Measurements from ENCODE around the gene RUNX2. TPM values are rescaled to one million over a fixed set of nuclear protein-coding genes. Genes with fewer than 3 reads are reported as not detected.

Gene RUNX2
- total RNA-seq, 1 experiment from 2014 or later = 9.3 TPM

GRCh38 chr6:45640081-45640491 is 312.0 kb downstream of the RUNX2 start:
- H3K9me3 Mint-ChIP-seq (ENCODE audit: unreplicated experiment) = no peaks in the 10 kb centered on the region
- intact Hi-C loops (cut with micrococcal nuclease) = no loop called here
- peaks cover 6% of the 10 kb centered on the region for H3K36me3 Mint-ChIP-seq (ENCODE audit: insufficient read depth, unreplicated experiment)
- BruUV-seq (replicated peaks) = no TSS peak
- no peak overlapping the region for H3K4me3 Mint-ChIP-seq (ENCODE audit: unreplicated experiment)
- H3K4me1 Mint-ChIP-seq (ENCODE audit: insufficient read depth, unreplicated experiment) = peaks cover 7% of the 10 kb centered on the region
- DNase-seq (ENCODE audit: unreplicated experiment) = no peak
- no peaks in the 10 kb centered on the region for H3K27me3 Mint-ChIP-seq (ENCODE audit: insufficient read depth, unreplicated experiment)
- CTCF ChIA-PET = no interaction called here
- H3K27ac Mint-ChIP-seq (ENCODE audit: low read depth, unreplicated experiment) = no peak overlapping the region
- POLR2A ChIA-PET = interaction anchor here (0.6 to 1.4 kb wide), 2 partner anchors 10 to 269 kb away, joined by 3 to 5 read pairs; no protein-coding TSS in a partner anchor
- no peak for TF ChIP-seq CTCF (IDR thresholded peaks at IDR 0.05; ENCODE audit: unreplicated experiment)

GRCh38 chr6:45640811-45641210 is 312.7 kb downstream of the RUNX2 start:
- intact Hi-C loops (cut with micrococcal nuclease) = no loop called here
- Mint-ChIP-seq H3K4me3 (ENCODE audit: unreplicated experiment) (no peak overlapping the region), H3K9me3 (ENCODE audit: unreplicated experiment) (no peaks in the 10 kb centered on the region), H3K27me3 (ENCODE audit: insufficient read depth, unreplicated experiment) (no peaks in the 10 kb centered on the region), H3K27ac (ENCODE audit: low read depth, unreplicated experiment) (no peak overlapping the region), H3K4me1 (ENCODE audit: insufficient read depth, unreplicated experiment) (peaks cover 7% of the 10 kb centered on the region), H3K36me3 (ENCODE audit: insufficient read depth, unreplicated experiment) (peaks cover 6% of the 10 kb centered on the region)
- no TSS peak for BruUV-seq (replicated peaks)
- POLR2A ChIA-PET = no interaction called here
- DNase-seq (ENCODE audit: unreplicated experiment) = no peak
- no peak for TF ChIP-seq CTCF (IDR thresholded peaks at IDR 0.05; ENCODE audit: unreplicated experiment)
- CTCF ChIA-PET = no interaction called here

GRCh38 chr6:45642331-45643125 is 314.4 kb downstream of the RUNX2 start:
- TF ChIP-seq CTCF (IDR thresholded peaks at IDR 0.05; ENCODE audit: unreplicated experiment) = no peak
- H3K4me1 Mint-ChIP-seq (ENCODE audit: insufficient read depth, unreplicated experiment) = peaks cover 7% of the 10 kb centered on the region
- H3K27ac Mint-ChIP-seq (ENCODE audit: low read depth, unreplicated experiment) = no peak overlapping the region
- CTCF ChIA-PET = no interaction called here
- peaks cover 6% of the 10 kb centered on the region for H3K36me3 Mint-ChIP-seq (ENCODE audit: insufficient read depth, unreplicated experiment)
- no TSS peak for BruUV-seq (replicated peaks)
- POLR2A ChIA-PET = no interaction called here
- no peak for DNase-seq (ENCODE audit: unreplicated experiment)
- intact Hi-C loops (cut with micrococcal nuclease) = no loop called here
- no peak overlapping the region for H3K4me3 Mint-ChIP-seq (ENCODE audit: unreplicated experiment)
- no peaks in the 10 kb centered on the region for H3K9me3 Mint-ChIP-seq (ENCODE audit: unreplicated experiment)
- H3K27me3 Mint-ChIP-seq (ENCODE audit: insufficient read depth, unreplicated experiment) = no peaks in the 10 kb centered on the region

- CTCF ChIA-PET = no interaction called here
Observed at GRCh38 chr6:45643126-45643525, 315.0 kb downstream of the RUNX2 start.

More at GRCh38 chr6:45643126-45643525, 315.0 kb downstream of the RUNX2 start:
- no peak for DNase-seq (ENCODE audit: unreplicated experiment)
- Mint-ChIP-seq H3K27me3 (ENCODE audit: insufficient read depth, unreplicated experiment) (no peaks in the 10 kb centered on the region), H3K4me1 (ENCODE audit: insufficient read depth, unreplicated experiment) (peaks cover 7% of the 10 kb centered on the region), H3K36me3 (ENCODE audit: insufficient read depth, unreplicated experiment) (peaks cover 6% of the 10 kb centered on the region), H3K9me3 (ENCODE audit: unreplicated experiment) (no peaks in the 10 kb centered on the region), H3K27ac (ENCODE audit: low read depth, unreplicated experiment) (no peak overlapping the region), H3K4me3 (ENCODE audit: unreplicated experiment) (no peak overlapping the region)
- POLR2A ChIA-PET = no interaction called here
- no peak for TF ChIP-seq CTCF (IDR thresholded peaks at IDR 0.05; ENCODE audit: unreplicated experiment)
- no TSS peak for BruUV-seq (replicated peaks)
- intact Hi-C loops (cut with micrococcal nuclease) = no loop called here
